BE2C (cell line): ENCODE results near the gene TPD52L1. TPM values are rescaled to one million over a fixed set of nuclear protein-coding genes. Genes with fewer than 3 reads are reported as not detected.

ENCODE experiments used
- DNase-seq: peaks from one replicate; pipeline ENCODE4 v3.0.0-alpha.2; 2020
- H3K27me3 ChIP-seq: fragments of 250-450 bp; sonication (Bioruptor Pico); 2 replicates; pipeline ENCODE4 v1.5.1; 2020; ENCODE audit warnings: mild to moderate bottlenecking
- H3K36me3 ChIP-seq: fragments of 250-450 bp; sonication (Bioruptor Pico); 2 replicates; pipeline ENCODE4 v1.5.1; 2020; ENCODE audit warnings: mild to moderate bottlenecking
- H3K4me1 ChIP-seq: fragments of 250-450 bp; sonication (Bioruptor Pico); 2 replicates; pipeline ENCODE4 v1.5.1; 2020
- H3K4me3 ChIP-seq: 2 replicates; pipeline ENCODE4 v1.5.1; 2011; ENCODE audit warnings: low read depth, low read length
- H3K9me3 ChIP-seq: fragments of 250-450 bp; sonication (Bioruptor Pico); 2 replicates; pipeline ENCODE4 v1.5.1; 2020
- CTCF ChIP-seq: IDR thresholded peaks from 2 replicates; pipeline ENCODE4 v1.5.1; 2012; ENCODE audit warnings: mild to moderate bottlenecking, low read depth, low read length
- polyA plus RNA-seq: library from polyadenylated mRNA; unstranded; fragments of >200 nt; gene quantifications from one replicate; pipeline ENCODE4 v1.2.1, GENCODE V29; 2012; ENCODE audit warnings: low read depth, missing spikeins; ENCODE audit not compliant: insufficient read length, insufficient read depth

TPD52L1 gene
- not detected for polyA plus RNA-seq

GRCh38 chr6:125153391-125154117, at the start of gene TPD52L1:
TSS of gene TPD52L1 (plus strand) at chr6:125153773. CDS start at chr6:125153952, 179 bp downstream.
- peak; percentile 86 for TF ChIP-seq CTCF
- Histone ChIP-seq H3K27me3 (peaks cover 28% of the 10 kb centered on the region), H3K36me3 (no peaks in the 10 kb centered on the region), H3K4me1 (no peaks in the 10 kb centered on the region), H3K4me3 (peak within 1 kb of the TSS; percentile 49), H3K9me3 (no peaks in the 10 kb centered on the region)
- peak; percentile 79 for DNase-seq

GRCh38 chr6:125104425-125104824, 49.1 kb upstream of the TPD52L1 start:
- Histone ChIP-seq H3K9me3 (no peaks in the 10 kb centered on the region), H3K27me3 (no peaks in the 10 kb centered on the region), H3K4me3 (no peak overlapping the region), H3K36me3 (no peaks in the 10 kb centered on the region), H3K4me1 (no peaks in the 10 kb centered on the region)
- no peak for TF ChIP-seq CTCF
- DNase-seq, result no peak

- TF ChIP-seq CTCF, result no peak
- Histone ChIP-seq H3K27me3 (no peaks in the 10 kb centered on the region), H3K36me3 (no peaks in the 10 kb centered on the region), H3K4me3 (no peak overlapping the region), H3K4me1 (no peaks in the 10 kb centered on the region), H3K9me3 (no peaks in the 10 kb centered on the region; the same call in 1 of the 2 replicates)
- no peak for DNase-seq
Observed at GRCh38 chr6:125107048-125107447, 46.5 kb upstream of the TPD52L1 start.

- no peaks in the 10 kb centered on the region for H3K27me3 ChIP-seq
- DNase-seq, result no peak
- H3K4me3 ChIP-seq, result no peak overlapping the region
- no peaks in the 10 kb centered on the region for H3K4me1 ChIP-seq
- H3K36me3 ChIP-seq, result no peaks in the 10 kb centered on the region
- TF ChIP-seq CTCF, result no peak
- no peaks in the 10 kb centered on the region; the same call in none of the 2 replicates for H3K9me3 ChIP-seq
Observed at GRCh38 chr6:125107896-125108295, 45.7 kb upstream of the TPD52L1 start.

- H3K4me1 ChIP-seq, result no peaks in the 10 kb centered on the region
- no peaks in the 10 kb centered on the region for H3K27me3 ChIP-seq
- TF ChIP-seq CTCF, result no peak
- DNase-seq, result no peak
- H3K36me3 ChIP-seq, result no peaks in the 10 kb centered on the region
- H3K4me3 ChIP-seq, result no peak overlapping the region
- H3K9me3 ChIP-seq, result no peaks in the 10 kb centered on the region; the same call in none of the 2 replicates
Observed at GRCh38 chr6:125110056-125110455, 43.5 kb upstream of the TPD52L1 start.
